Adipocyte (in vitro differentiated cells): ENCODE results near the gene FBXL2.

Experiments
- DNase-seq: peaks from one replicate; pipeline ENCODE4 v3.0.0-alpha.2; 2015; ENCODE audit warnings: low read depth
- H3K27me3 ChIP-seq: replicated peaks from 2 replicates; pipeline ENCODE4 v1.7.0; 2013; ENCODE audit warnings: mild to moderate bottlenecking, low read length, moderate library complexity; ENCODE audit not compliant: control insufficient read depth, insufficient read depth
- H3K36me3 ChIP-seq: 2 replicates; pipeline ENCODE4 v1.7.0; 2013; ENCODE audit warnings: low read length, mild to moderate bottlenecking, moderate library complexity; ENCODE audit not compliant: control insufficient read depth, insufficient read depth, severe bottlenecking
- H3K4me1 ChIP-seq: 2 replicates; pipeline ENCODE4 v1.7.0; 2013; ENCODE audit warnings: mild to moderate bottlenecking, low read length, moderate library complexity; ENCODE audit not compliant: control insufficient read depth, insufficient read depth
- H3K4me3 ChIP-seq: 2 replicates; pipeline ENCODE4 v1.7.0; 2013; ENCODE audit warnings: mild to moderate bottlenecking, low read length, moderate library complexity
- H3K9ac ChIP-seq: 2 replicates; pipeline ENCODE4 v1.7.0; 2013; ENCODE audit warnings: mild to moderate bottlenecking, low read length, moderate library complexity
- H3K9me3 ChIP-seq: 2 replicates; pipeline ENCODE4 v1.7.0; 2013; ENCODE audit warnings: mild to moderate bottlenecking, low read length, moderate library complexity; ENCODE audit not compliant: control insufficient read depth

Gene FBXL2

DNA sequence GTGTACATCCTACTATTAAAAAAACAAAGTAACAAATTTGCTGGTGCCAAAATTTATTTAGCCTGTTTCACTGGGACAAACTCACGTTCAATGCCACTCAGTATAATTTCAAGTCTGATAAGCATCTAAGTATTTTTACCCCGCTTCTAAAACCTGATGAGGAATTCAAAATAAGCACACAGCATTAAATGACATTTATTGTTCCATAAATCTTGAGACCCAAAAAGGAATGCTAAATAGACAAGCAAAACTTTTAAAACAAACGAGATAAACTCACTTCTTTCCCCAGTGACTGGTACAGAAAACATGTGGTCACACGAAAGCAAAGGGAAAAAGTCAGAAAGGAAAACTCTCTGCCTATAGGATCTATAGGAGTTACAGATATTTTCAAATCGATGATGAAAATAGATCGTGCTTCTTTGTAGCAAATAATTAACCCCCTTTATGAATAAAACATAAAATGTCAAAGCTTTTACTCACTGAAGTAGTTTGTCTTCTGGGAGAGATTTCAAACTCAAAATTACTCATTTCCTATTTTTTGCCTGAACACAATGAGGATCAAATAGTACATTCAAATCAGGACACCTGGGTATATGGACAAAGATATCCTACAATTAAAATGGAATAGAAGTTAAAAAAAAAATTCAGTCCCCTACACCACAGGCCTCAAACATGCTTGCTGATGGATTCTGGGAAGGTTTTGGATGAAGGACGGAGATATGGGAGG lies 111.3 kb downstream of the FBXL2 start:
- Histone ChIP-seq H3K9ac (no peak overlapping the region), H3K27me3 (no peaks in the 10 kb centered on the region), H3K4me1 (peaks cover 39% of the 10 kb centered on the region), H3K4me3 (no peak overlapping the region), H3K9me3 (no peaks in the 10 kb centered on the region), H3K36me3 (peaks cover 87% of the 10 kb centered on the region)
- no peak for DNase-seq

DNA sequence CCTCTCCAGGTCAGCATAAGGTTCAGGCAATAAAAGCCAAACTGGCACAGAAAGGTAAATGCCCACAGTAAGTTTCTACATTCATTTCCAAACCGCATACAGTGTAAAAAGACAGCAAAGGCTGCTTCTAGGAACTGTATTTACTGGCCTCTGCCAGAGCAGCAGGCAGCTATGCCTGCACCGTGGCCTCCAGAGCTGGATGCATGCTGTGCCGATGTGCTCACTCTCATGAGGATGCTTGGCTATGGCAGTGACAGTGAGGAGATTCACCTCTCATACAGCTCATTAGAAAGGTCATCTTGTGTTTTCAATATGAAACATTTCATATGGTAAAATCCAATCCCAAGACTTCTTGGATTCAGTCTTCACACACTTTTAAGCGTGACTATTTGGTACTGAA lies 112.7 kb downstream of the FBXL2 start:
- H3K9ac ChIP-seq = no peak overlapping the region

DNA sequence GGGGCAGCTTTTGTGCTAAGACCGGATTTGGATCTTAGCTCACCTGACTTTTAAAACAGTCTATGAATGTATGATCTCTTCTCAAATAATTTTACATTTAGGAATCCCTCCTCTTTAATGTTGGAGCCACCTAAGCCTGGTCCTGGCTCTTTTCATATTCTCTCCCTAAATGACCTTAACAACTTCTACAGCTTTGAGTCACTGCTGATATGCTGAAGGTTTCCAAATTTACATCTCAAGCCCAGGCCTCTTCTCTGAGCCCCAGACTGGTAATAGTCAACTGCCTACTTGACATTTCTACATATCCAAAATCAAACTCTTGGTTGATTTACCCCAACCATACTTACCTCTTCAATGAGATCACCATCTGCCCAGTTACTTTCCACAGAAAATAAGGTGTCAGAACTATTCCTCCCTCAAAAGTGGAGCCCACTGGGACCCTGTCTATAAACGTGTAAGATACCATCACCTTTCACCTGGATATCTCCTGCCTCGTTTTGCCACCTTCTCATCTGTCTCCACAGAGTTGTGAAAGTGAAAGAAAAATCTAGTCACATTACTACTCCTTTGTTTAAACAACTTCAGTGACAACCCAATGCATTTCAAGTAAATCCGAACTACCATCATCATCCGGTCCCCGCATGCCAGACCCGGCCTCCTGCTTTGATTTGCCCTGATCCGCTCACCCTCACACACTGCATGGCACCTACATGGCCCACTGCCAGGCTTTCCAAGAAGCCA lies 114.2 kb downstream of the FBXL2 start:
- Histone ChIP-seq H3K4me3 (no peak overlapping the region), H3K9ac (no peak overlapping the region), H3K9me3 (no peaks in the 10 kb centered on the region), H3K36me3 (peaks cover 82% of the 10 kb centered on the region), H3K4me1 (peaks cover 36% of the 10 kb centered on the region), H3K27me3 (no peaks in the 10 kb centered on the region)
- DNase-seq = no peak

More for the DNA sequence above, 112.7 kb downstream of the FBXL2 start:
- Histone ChIP-seq H3K4me1 (peaks cover 36% of the 10 kb centered on the region), H3K9me3 (no peaks in the 10 kb centered on the region), H3K36me3 (peaks cover 82% of the 10 kb centered on the region), H3K27me3 (no peaks in the 10 kb centered on the region), H3K4me3 (no peak overlapping the region)
- no peak for DNase-seq

DNA sequence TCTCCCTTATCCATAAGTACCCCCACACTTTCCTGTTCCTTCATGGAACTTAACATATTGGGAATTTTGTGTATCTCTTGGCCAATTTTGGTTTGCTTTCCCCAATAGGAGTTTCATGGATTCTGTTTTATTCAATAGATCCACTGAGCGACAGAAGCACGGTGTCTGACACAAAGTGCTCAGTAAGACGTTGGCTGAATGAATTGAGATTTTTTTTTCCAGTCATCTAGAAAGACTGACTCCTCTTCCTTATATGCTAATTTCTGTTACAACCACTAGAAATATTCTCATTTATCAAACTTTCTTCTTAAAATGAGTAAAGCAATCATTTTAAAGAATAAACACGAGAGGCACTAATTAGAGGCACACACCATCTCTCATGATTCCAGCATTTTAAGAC lies 114.9 kb downstream of the FBXL2 start:
- Histone ChIP-seq H3K4me1 (peaks cover 36% of the 10 kb centered on the region), H3K36me3 (peaks cover 82% of the 10 kb centered on the region), H3K9me3 (no peaks in the 10 kb centered on the region), H3K4me3 (no peak overlapping the region), H3K9ac (no peak overlapping the region), H3K27me3 (no peaks in the 10 kb centered on the region)
- no peak for DNase-seq

DNA sequence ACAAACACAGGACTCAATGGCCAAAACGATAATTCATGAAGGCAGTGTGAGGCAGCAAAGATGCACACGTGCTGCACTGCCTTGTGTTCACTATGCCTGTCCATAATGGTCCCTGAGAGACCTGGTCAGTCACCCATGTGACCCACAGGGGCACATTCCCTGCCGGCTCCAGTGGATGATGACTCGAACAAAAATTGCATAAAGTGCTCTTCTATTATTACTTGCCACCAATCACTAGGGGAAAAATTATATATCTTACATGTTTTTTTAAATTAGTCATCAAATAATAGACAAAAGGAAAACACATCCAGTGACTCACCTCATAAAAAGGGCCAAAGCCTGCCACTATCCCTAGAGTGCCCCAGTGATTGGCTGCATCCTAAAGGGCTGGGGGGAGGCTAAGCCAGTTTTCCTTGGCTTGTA lies 115.5 kb downstream of the FBXL2 start:
- no peak overlapping the region for H3K4me3 ChIP-seq
- H3K4me1 ChIP-seq = peaks cover 36% of the 10 kb centered on the region
- no peaks in the 10 kb centered on the region for H3K27me3 ChIP-seq
- H3K9me3 ChIP-seq = no peaks in the 10 kb centered on the region
- peaks cover 88% of the 10 kb centered on the region for H3K36me3 ChIP-seq
- peak overlapping the region; percentile 38 for H3K9ac ChIP-seq
- peak; percentile 81 for DNase-seq

DNA sequence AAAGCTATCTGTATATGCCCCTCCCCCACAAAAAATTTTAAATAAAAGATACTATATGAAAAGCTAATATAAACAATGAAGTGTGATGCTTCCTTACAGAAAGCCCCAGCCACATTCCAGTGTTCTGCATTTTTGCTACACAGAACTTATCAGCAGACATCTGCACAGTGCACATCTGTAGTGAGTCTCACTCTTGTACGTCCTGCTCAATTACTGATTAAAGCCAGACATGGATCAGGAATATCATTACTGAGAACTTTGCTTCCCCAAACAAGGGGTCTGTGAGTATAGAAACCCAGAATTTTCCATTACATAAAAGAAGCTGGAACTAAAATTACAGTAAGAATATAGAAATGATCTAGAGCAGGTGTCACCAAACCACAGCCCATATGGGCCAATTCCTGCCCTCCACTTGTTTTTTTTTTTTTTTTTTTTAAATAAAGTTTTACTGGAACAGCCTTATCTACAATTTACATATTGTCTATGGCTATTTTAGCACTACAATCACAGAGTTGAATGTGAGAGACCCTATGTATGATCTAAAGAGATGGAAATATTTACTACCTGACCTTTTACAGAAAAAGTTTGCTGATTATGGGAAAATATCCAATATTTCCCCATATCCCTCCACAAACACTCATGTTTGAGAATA lies 117.3 kb downstream of the FBXL2 start:
- no peak overlapping the region for H3K9ac ChIP-seq
- no peak overlapping the region for H3K4me3 ChIP-seq
- peaks cover 91% of the 10 kb centered on the region for H3K36me3 ChIP-seq
- peaks cover 28% of the 10 kb centered on the region for H3K4me1 ChIP-seq
- DNase-seq = no peak
- no peaks in the 10 kb centered on the region for H3K9me3 ChIP-seq
- no peaks in the 10 kb centered on the region for H3K27me3 ChIP-seq

DNA sequence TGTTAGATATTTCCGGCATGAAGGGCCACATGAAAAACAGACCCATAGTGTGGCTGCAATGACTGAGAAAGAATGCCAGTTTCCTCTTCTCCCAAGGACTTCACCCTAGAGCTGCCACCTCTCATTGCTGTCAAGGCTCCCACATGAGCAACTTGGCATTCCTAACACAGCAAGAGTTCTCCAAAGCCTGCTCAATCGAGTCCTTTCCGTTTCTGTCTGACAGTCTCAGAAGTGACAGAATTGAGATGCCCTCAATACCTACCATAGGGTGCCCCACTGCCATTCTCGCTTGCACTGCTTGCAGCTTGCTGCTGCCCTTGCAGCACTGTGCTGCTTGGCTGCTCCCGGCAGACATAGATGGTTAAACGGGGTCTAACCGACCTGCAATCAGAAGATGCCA lies 118.7 kb downstream of the FBXL2 start:
- Histone ChIP-seq H3K36me3 (peaks cover 91% of the 10 kb centered on the region), H3K9me3 (no peaks in the 10 kb centered on the region)

DNA sequence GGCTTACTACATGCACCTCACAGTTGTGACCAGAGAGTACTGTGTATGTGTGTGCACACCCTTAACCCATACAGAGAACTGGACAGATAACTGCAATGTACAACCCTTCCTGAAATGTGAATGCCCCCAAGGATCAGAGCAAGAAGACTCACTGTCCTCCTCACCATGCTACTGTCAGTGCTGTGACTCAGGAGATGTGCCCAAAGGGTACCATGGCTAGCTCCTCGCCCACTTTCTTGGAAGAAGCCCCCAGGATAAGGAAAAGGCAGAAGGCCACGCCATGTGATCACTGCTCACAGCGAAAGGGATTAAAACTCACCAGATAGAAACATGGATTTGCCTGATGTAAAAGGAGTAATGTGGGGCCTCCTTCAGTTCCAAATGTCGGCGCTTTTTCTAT lies 121.2 kb downstream of the FBXL2 start:
- peaks cover 93% of the 10 kb centered on the region for H3K36me3 ChIP-seq
- no peak for DNase-seq

More for the DNA sequence above, 118.7 kb downstream of the FBXL2 start:
- no peak overlapping the region for H3K4me3 ChIP-seq
- DNase-seq = no peak
- H3K27me3 ChIP-seq = no peaks in the 10 kb centered on the region
- peaks cover 29% of the 10 kb centered on the region for H3K4me1 ChIP-seq
- H3K9ac ChIP-seq = no peak overlapping the region

DNA sequence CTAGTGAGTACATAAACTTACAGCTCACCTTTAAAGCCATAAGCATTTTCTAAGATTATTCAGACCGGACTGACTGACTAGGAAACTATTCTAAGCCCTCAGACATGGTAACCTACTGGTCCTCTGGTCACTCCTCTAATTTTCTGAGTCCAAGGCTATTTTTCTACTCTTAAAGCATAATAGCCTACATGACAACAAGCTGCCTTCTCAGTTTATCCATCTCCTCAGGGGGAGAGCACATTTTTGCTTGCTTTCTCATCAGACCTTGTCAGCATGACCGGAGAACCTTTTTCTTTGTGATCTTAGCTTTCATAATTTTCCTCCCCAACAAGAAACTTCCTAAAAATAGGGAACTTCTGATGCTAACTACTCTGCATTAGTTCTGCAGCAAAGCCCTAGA lies 124.5 kb downstream of the FBXL2 start:
- H3K36me3 ChIP-seq = peaks cover 99% of the 10 kb centered on the region

More for the DNA sequence above, 121.2 kb downstream of the FBXL2 start:
- Histone ChIP-seq H3K4me1 (peaks cover 21% of the 10 kb centered on the region), H3K4me3 (no peak overlapping the region), H3K9ac (no peak overlapping the region), H3K9me3 (no peaks in the 10 kb centered on the region), H3K27me3 (no peaks in the 10 kb centered on the region)

DNA sequence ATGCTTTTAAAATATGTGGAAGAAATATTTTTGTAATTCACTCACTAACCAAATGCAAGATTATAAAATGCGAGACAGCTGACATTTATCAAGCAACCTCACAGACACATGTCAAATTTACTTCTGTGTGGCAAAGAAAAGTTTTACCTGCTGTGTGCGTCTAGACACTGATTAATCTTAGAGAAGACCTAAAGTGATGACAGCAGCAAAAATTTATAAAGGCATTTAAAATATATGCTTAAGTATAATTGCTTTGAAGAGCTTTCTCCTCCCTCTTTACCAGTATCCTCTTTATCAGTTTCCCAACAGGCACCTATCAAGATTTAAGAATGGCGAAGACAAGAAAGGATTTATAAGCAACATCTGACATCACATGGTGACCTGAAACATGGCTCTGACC lies 125.7 kb downstream of the FBXL2 start:
- H3K9ac ChIP-seq = no peak overlapping the region
- H3K27me3 ChIP-seq = no peaks in the 10 kb centered on the region
- peaks cover 17% of the 10 kb centered on the region for H3K4me1 ChIP-seq
- H3K9me3 ChIP-seq = no peaks in the 10 kb centered on the region
- no peak for DNase-seq
- H3K36me3 ChIP-seq = peaks cover 99% of the 10 kb centered on the region
- H3K4me3 ChIP-seq = no peak overlapping the region

More for the DNA sequence above, 124.5 kb downstream of the FBXL2 start:
- Histone ChIP-seq H3K4me3 (no peak overlapping the region), H3K4me1 (peaks cover 17% of the 10 kb centered on the region), H3K27me3 (no peaks in the 10 kb centered on the region), H3K9ac (no peak overlapping the region), H3K9me3 (no peaks in the 10 kb centered on the region)
- DNase-seq = peak; percentile 42

DNA sequence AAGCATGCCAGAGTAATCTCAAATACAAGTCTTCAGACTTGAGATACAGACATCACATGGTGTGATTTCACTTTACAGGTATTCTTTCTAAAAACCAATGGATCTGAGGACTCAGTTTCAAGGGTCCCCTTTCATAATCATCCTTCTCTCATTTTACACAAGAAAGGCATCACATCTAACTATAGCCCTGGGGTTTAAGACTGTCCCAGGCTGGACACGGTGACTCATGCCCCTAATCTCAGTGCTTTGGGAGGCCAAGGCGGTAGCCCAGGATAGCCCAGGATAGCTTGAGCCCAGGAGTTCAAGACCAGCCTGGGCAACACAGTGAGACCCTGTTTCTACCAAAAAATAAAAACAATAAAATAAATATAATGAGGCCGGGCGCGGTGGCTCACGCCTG lies 126.5 kb downstream of the FBXL2 start:
- peaks cover 17% of the 10 kb centered on the region for H3K4me1 ChIP-seq
- no peak overlapping the region for H3K9ac ChIP-seq
- no peak for DNase-seq
- H3K4me3 ChIP-seq = no peak overlapping the region
- peaks cover 99% of the 10 kb centered on the region for H3K36me3 ChIP-seq
- no peaks in the 10 kb centered on the region for H3K27me3 ChIP-seq
- no peaks in the 10 kb centered on the region for H3K9me3 ChIP-seq
